CD4-positive, alpha-beta T cell treated with Interleukin-4 for 4 hours (primary cell): Measurements from ENCODE around the gene METTL23.

ENCODE experiments used
- DNase-seq: peaks from one replicate; pipeline ENCODE4 v3.0.0-alpha.2; 2020

The METTL23 gene

DNA sequence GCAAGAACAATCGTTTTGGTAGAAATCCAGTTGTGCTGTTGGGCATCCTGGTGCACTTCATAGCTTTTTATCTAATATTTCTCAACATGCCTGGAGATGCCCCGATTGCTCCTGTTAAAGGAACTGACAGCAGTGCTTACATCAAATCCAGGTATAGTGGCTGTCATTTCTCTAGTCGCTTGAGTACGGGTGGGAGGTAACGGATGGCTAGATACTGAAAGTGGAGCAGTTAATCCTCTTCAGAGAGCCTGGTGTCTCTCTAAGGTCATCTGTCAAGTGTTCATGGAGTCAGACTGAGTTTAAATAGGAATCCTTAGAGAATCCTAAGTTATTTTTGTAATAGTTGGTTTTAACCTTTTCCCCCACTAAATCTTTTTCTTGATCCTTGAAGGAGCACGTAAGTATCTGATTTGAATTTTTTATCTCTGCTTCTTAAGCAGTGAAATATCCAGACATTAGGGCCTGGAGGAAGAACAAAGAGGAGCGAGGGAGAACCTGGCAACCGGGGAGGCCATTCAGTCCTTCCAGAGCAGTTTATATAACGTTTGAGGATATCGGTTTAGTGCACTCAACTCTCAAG, 48.5 kb downstream of the METTL23 start:
- no peak for DNase-seq

DNA sequence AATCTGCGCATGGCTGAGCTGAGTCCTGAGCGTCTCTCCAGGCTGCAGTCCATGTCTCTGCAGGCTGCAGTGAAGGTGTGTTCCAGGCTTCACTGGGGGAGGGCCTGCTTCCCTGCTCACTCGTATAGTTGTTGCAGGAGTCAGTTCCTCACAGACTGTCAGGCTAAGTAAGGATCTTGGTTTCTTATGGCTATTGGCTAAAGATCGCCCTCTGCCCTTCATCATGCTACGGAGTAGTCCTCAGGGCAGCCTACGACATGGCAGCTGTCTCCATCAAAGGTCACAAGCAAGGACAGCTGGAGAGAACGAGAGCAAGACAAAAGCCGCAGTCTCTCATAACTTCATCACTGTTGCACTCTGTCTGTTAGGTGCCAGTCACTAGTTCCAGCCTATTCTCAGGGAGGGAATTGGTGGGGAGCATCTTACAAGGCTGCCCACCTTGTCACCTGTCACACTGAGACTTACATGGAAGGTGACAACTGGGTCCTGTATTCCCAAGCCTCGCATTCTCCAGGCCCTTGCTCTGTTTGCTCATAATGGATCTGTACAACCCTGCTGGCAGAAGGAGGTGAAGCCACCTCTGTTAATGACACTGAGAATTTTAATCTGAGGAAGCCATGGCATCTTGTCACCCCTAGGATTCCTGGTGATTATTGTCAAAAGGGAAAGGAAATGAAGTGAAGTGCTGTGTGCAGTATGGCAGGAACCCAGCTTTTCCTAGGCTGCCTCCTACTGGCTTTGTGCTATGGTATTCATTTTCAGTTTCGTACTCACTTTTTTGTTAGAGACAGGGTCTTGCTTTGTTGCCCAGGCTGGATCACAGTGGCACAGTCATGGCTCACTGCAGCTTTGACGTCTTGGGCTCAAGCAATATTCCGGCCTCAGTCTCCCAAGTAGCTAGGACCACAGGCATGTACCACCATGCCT, 54.7 kb downstream of the METTL23 start:
- peak; percentile 11 for DNase-seq

DNA sequence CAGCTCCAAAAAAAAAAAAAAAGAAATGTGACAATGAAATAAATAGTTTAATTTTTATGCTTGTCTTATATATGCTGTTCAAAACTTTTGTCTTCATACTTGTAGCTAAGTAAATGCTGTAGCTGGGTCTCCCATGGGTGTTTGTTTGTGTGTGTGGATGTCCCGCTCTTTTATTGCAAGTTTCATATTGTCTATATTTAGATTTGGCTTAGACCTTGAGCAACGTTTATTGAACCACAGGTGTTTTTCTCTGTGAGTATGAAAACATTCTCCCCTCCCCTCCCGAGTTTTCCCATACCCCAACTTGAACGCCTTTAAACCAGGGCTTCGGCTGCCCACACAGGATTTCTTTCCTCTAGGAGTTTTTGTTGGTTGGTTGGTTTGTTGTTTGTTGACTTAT, 56.5 kb downstream of the METTL23 start:
- DNase-seq: no peak
